ENCODE measurements around the gene GDE1. TPM values are rescaled to one million over a fixed set of nuclear protein-coding genes. Genes with fewer than 3 reads are reported as not detected.

Gene GDE1
- total and polyA plus RNA-seq, 9 of the 15 experiments (the other 6 are each of a cell fraction or from before 2014, with no cell fraction given), result 18.8 to 40.5 (median 22.3) TPM

DNA sequence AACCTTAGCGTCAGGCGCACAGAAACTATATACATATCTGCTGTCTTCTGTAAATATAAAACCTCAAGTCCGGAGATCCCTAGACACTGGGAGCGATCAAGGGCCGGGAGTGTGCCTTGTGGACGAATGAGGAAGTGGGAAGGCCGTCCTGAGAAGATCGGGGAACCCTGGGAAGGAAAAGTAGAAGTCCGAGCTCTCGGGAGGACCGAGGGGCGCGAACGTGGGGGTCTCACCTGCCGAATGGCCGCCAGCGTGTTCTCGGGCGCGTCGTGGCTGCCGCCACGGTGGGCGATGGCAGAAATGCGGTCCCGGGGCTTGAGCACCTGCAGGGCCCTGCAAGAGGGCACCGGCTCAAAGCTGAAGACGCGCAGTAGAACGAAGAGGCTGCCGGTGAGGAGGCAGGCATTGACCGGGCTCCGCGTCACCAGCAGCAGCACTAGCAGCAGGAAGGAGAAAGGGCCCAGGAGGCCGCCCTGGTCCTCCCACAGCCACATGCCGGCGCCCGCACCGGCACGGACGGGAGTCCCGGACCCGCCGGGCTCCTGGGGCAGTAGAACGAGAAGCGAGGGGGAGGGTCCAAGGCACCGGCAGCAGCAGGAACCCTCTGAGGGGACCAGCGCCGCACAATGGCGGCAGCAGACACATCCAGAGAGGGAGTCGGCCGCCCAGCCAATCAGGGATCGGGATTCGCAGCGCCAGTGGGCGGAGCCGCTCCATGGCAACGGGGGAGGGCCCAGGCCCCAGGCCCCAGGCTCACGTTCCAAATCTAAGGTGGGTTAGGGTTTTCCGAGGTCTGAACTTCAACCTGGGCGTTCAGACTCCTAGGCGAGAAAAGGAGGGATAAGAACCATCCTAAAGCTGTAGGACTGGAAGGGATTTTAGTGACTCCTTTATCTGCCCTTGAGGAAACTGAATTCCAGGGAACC, at the start of gene GDE1 (continued):
- TF ChIP-seq PKNOX1 (IDR thresholded peaks at IDR 0.05) (peak; percentile 38), JUN (IDR thresholded peaks at IDR 0.05; ENCODE audit: borderline replicate concordance, low read depth, low read length) (no peak), JUN (CRISPR knock-in tag; IDR thresholded peaks at IDR 0.05; ENCODE audit: borderline replicate concordance) (no peak), ZFX (CRISPR knock-in tag; IDR thresholded peaks at IDR 0.05) (peak; percentile 81), EGR1 (conservative IDR thresholded peaks at IDR 0.05) (peak; percentile 60; the same call in 1 of the 2 replicates), ZBTB7A (IDR thresholded peaks at IDR 0.05; ENCODE audit: borderline replicate concordance, control insufficient read depth, low read depth, low read length) (peak; percentile 76; the same call in 1 of the 2 replicates), TEAD1 (CRISPR knock-in tag; IDR thresholded peaks at IDR 0.05) (peak; percentile 32 to 65; a peak in 1 of 4 replicates), SAP30 (IDR thresholded peaks at IDR 0.05; ENCODE audit: borderline replicate concordance, insufficient read depth, low read depth, low read length, poor library complexity, severe bottlenecking) (peak; percentile 74), ZFP91 (CRISPR knock-in tag; IDR thresholded peaks at IDR 0.05) (no peak), GMEB1 (CRISPR knock-in tag; IDR thresholded peaks at IDR 0.05) (0 out of 2 replicates have a peak, but pooled peaks have one; percentile 9), HMGN3 (IDR thresholded peaks at IDR 0.05; ENCODE audit: borderline replicate concordance, extremely low read depth, insufficient read length, low read depth, low read length) (peak; percentile 71), SOX6 (IDR thresholded peaks at IDR 0.05) (0 out of 2 replicates have a peak, but pooled peaks have one; percentile 10), RCOR1 (IDR thresholded peaks at IDR 0.05; ENCODE audit: borderline replicate concordance in 1 of 2, low read depth in 2 of 2, low read length in 2 of 2) (peak in 1 of 2 experiments; percentile 84; a peak in 2 of 4 replicates), RBFOX2 (IDR thresholded peaks at IDR 0.05; ENCODE audit: low read depth, low read length) (peak; percentile 88), FOXK1 (CRISPR knock-in tag; IDR thresholded peaks at IDR 0.05; ENCODE audit: borderline replicate concordance) (no peak), LARP7 (IDR thresholded peaks at IDR 0.05) (no peak)
- TF ChIP-seq, protein P1, sequence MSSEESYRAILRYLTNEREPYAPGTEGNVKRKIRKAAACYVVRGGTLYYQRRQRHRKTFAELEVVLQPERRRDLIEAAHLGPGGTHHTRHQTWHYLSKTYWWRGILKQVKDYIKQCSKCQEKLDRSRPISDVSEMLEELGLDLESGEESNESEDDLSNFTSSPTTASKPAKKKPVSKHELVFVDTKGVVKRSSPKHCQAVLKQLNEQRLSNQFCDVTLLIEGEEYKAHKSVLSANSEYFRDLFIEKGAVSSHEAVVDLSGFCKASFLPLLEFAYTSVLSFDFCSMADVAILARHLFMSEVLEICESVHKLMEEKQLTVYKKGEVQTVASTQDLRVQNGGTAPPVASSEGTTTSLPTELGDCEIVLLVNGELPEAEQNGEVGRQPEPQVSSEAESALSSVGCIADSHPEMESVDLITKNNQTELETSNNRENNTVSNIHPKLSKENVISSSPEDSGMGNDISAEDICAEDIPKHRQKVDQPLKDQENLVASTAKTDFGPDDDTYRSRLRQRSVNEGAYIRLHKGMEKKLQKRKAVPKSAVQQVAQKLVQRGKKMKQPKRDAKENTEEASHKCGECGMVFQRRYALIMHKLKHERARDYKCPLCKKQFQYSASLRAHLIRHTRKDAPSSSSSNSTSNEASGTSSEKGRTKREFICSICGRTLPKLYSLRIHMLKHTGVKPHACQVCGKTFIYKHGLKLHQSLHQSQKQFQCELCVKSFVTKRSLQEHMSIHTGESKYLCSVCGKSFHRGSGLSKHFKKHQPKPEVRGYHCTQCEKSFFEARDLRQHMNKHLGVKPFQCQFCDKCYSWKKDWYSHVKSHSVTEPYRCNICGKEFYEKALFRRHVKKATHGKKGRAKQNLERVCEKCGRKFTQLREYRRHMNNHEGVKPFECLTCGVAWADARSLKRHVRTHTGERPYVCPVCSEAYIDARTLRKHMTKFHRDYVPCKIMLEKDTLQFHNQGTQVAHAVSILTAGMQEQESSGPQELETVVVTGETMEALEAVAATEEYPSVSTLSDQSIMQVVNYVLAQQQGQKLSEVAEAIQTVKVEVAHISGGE (CRISPR knock-in tag; IDR thresholded peaks at IDR 0.05), result no peak
